ENCODE data around the gene GABRG3.

DNA sequence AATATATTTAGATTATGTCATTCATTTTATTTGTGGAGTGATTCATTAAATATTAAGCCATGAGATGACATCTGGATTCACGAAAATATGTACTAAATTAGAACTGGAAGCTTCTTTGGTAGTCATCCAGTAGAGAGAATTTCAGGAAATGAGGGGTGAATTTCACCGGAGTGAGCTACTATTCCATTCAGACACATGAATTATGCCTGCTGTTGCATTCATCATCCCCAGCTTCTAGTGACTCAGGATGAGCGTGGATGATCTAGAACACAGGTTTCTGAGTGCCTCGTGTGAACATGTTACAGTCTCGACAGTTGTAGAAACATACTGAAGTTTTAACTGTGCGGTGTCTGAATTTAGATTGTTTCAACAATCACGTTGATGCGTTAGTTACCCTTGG, 42.9 kb upstream of the GABRG3 start:
- TF ChIP-seq CTCF (IDR thresholded peaks at IDR 0.05; ENCODE audit: insufficient read depth, low read depth, low read length) (no peak), EZH2 (IDR thresholded peaks at IDR 0.05; ENCODE audit: insufficient read depth, low read length) (no peak)

All from astrocyte (in vitro differentiated cells and primary cell).